ENCODE results near the gene SAP30L.

The SAP30L gene

GRCh38 chr5:154451957-154452356, 6.2 kb downstream of the SAP30L start:
- H3K27ac ChIP-seq (ENCODE audit: low read depth, low read length): no peak overlapping the region

GRCh38 chr5:154455585-154455984, 9.8 kb downstream of the SAP30L start:
- Histone ChIP-seq H3K27ac (ENCODE audit: low read depth, low read length) (no peak overlapping the region), H3K4me1 (ENCODE audit: control insufficient read depth, insufficient read depth, low read length) (peaks cover 4% of the 10 kb centered on the region), H3K27me3 (ENCODE audit: control insufficient read depth, insufficient read depth, low read length) (no peaks in the 10 kb centered on the region), H3K9ac (ENCODE audit: low read length) (no peak overlapping the region), H3K36me3 (ENCODE audit: control insufficient read depth, insufficient read depth, low read length) (peaks cover 26% of the 10 kb centered on the region), H3K4me3 (ENCODE audit: low read length) (no peak overlapping the region)

More at GRCh38 chr5:154451957-154452356, 6.2 kb downstream of the SAP30L start:
- Histone ChIP-seq H3K4me3 (ENCODE audit: low read length) (no peak overlapping the region), H3K36me3 (ENCODE audit: control insufficient read depth, insufficient read depth, low read length) (peaks cover 27% of the 10 kb centered on the region), H3K27me3 (ENCODE audit: control insufficient read depth, insufficient read depth, low read length) (no peaks in the 10 kb centered on the region), H3K4me1 (ENCODE audit: control insufficient read depth, insufficient read depth, low read length) (peaks cover 6% of the 10 kb centered on the region), H3K9ac (ENCODE audit: low read length) (no peak overlapping the region)

DNA sequence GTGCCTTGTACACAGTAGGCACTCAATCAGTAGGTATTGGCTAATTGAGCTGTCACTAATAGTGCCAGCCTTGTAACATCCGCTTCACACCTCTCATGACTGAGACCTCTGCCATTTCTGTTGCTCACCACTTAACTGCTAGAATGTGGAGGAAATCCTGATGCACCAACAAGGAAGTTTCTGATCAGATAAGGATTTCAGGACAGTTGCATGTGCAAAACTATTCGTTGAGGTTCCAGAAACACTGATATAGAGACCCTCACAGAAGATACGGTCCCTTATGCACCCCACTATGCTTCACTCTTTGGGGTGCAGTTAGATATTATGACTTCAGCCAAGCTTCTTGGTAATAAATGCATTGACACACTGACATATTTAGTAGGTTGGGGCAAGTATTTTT, 10.7 kb downstream of the SAP30L start:
- Histone ChIP-seq H3K9ac (ENCODE audit: low read length) (no peak overlapping the region), H3K36me3 (ENCODE audit: control insufficient read depth, insufficient read depth, low read length) (peaks cover 19% of the 10 kb centered on the region), H3K4me1 (ENCODE audit: control insufficient read depth, insufficient read depth, low read length) (peaks cover 4% of the 10 kb centered on the region), H3K27ac (ENCODE audit: low read depth, low read length) (no peak overlapping the region), H3K4me3 (ENCODE audit: low read length) (no peak overlapping the region), H3K27me3 (ENCODE audit: control insufficient read depth, insufficient read depth, low read length) (no peaks in the 10 kb centered on the region)

DNA sequence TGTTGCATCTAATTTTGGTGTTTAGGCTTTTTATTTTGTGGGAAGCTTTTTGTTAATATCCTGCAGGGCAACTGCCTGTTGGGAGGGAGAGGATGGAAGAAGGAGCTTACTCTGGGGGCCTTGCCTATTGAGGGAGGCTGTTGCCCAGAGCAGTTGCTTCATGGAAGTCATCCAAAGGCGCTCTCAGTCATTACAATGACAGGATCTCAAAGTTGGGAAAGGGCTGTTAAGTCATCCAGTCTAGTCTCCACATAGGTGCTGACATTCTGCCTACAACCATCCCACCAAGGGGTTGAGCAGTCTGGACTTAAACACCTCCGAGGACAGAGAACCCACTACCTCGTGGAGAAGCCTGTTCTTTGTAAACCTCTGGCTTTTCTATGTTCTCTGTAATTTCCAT, 13.2 kb downstream of the SAP30L start:
- peaks cover 4% of the 10 kb centered on the region for H3K4me1 ChIP-seq (ENCODE audit: control insufficient read depth, insufficient read depth, low read length)
- H3K27me3 ChIP-seq (ENCODE audit: control insufficient read depth, insufficient read depth, low read length): no peaks in the 10 kb centered on the region
- H3K36me3 ChIP-seq (ENCODE audit: control insufficient read depth, insufficient read depth, low read length): peaks cover 9% of the 10 kb centered on the region
- H3K9ac ChIP-seq (ENCODE audit: low read length): no peak overlapping the region
- H3K27ac ChIP-seq (ENCODE audit: low read depth, low read length): no peak overlapping the region
- H3K4me3 ChIP-seq (ENCODE audit: low read length): no peak overlapping the region

GRCh38 chr5:154460172-154460571, 14.4 kb downstream of the SAP30L start:
- Histone ChIP-seq H3K27ac (ENCODE audit: low read depth, low read length) (no peak overlapping the region), H3K36me3 (ENCODE audit: control insufficient read depth, insufficient read depth, low read length) (peaks cover 4% of the 10 kb centered on the region), H3K4me3 (ENCODE audit: low read length) (no peak overlapping the region), H3K27me3 (ENCODE audit: control insufficient read depth, insufficient read depth, low read length) (no peaks in the 10 kb centered on the region), H3K9ac (ENCODE audit: low read length) (no peak overlapping the region), H3K4me1 (ENCODE audit: control insufficient read depth, insufficient read depth, low read length) (peaks cover 4% of the 10 kb centered on the region)

DNA sequence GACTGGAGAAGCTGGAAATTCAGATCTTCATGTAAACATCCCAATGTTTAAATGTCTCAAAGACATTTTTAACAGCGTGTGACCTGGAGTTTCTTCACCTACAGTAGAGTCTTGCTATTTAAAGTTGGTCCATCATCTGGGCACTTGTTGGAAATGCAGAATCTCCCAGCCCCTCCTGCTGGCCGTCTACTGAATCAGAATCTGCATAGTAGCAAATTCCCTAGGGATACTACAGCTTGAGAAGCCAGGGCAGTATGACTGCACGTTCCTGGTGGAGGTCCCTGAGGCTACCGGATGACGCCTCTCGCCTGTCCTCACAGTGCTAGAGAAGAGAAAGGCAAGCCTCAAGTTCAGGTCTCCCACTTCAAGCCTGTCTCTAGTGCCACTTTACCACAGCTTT, 15.7 kb downstream of the SAP30L start:
- H3K27ac ChIP-seq (ENCODE audit: low read depth, low read length): no peak overlapping the region
- no peaks in the 10 kb centered on the region for H3K36me3 ChIP-seq (ENCODE audit: control insufficient read depth, insufficient read depth, low read length)
- peaks cover 4% of the 10 kb centered on the region for H3K4me1 ChIP-seq (ENCODE audit: control insufficient read depth, insufficient read depth, low read length)
- no peak overlapping the region for H3K4me3 ChIP-seq (ENCODE audit: low read length)
- H3K9ac ChIP-seq (ENCODE audit: low read length): no peak overlapping the region
- no peaks in the 10 kb centered on the region for H3K27me3 ChIP-seq (ENCODE audit: control insufficient read depth, insufficient read depth, low read length)

DNA sequence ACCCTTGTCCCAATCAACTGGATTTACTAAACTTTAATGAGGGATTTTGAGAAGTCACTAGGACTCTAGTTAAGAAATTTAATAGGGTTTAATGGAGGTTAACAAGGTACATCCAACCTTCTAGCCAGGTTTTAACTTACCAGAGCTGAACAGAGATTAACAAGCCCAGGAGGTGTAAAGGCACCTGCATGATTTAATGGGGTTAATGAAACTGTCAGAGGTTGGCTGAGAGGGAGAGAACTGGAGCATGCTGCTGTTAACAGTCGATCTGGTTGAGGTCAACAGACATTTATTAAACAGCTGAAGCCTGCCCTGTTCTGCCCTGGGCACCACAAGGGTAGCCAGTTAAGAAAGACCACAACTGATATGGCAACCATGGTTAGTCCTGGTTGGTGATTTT, 18.6 kb downstream of the SAP30L start:
- Histone ChIP-seq H3K9ac (ENCODE audit: low read length) (no peak overlapping the region), H3K4me1 (ENCODE audit: control insufficient read depth, insufficient read depth, low read length) (peaks cover 4% of the 10 kb centered on the region), H3K27ac (ENCODE audit: low read depth, low read length) (no peak overlapping the region), H3K27me3 (ENCODE audit: control insufficient read depth, insufficient read depth, low read length) (no peaks in the 10 kb centered on the region), H3K4me3 (ENCODE audit: low read length) (no peak overlapping the region), H3K36me3 (ENCODE audit: control insufficient read depth, insufficient read depth, low read length) (no peaks in the 10 kb centered on the region)

DNA sequence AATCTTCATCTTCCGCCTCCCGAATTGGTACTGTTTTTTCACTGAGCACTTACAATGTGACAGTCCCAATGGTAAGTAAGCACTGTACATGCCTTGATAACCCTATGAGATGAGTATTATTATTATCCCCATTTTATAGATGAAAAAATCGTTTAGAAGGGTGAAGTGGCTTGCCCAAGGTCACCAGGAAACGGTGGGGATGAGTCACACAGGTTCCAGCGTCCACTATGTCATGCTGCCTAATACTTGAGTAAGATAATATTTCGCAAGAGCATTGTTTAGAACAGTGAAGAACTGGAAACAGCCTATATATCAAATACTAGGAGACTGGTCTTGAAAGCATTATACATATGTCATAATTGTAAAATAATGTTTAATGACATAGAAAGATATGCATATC, 19.4 kb downstream of the SAP30L start:
- Histone ChIP-seq H3K27ac (ENCODE audit: low read depth, low read length) (no peak overlapping the region), H3K4me1 (ENCODE audit: control insufficient read depth, insufficient read depth, low read length) (peaks cover 6% of the 10 kb centered on the region), H3K4me3 (ENCODE audit: low read length) (no peak overlapping the region), H3K27me3 (ENCODE audit: control insufficient read depth, insufficient read depth, low read length) (no peaks in the 10 kb centered on the region), H3K36me3 (ENCODE audit: control insufficient read depth, insufficient read depth, low read length) (no peaks in the 10 kb centered on the region), H3K9ac (ENCODE audit: low read length) (no peak overlapping the region)

DNA sequence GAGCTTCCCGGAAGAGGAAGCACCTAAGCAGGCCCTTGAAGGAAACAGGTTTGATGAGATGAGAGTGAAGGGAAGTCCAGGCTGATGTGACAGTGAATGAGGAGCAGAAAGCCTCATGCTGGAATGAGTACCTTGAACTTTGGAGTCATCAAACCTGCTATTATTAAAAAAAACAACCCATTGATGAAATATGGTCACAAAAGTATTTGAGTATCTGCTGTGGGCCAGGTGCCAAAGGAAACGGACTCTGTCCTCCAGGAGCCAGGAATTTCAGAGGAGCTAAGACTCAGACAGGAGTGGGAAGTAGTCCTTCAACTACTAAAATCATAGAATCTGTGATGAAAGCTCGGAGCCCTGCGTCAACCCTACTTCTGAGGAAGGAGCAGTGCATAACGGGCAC, 20.4 kb downstream of the SAP30L start:
- Histone ChIP-seq H3K9ac (ENCODE audit: low read length) (no peak overlapping the region), H3K27me3 (ENCODE audit: control insufficient read depth, insufficient read depth, low read length) (peaks cover 4% of the 10 kb centered on the region), H3K4me3 (ENCODE audit: low read length) (no peak overlapping the region), H3K27ac (ENCODE audit: low read depth, low read length) (no peak overlapping the region), H3K36me3 (ENCODE audit: control insufficient read depth, insufficient read depth, low read length) (no peaks in the 10 kb centered on the region), H3K4me1 (ENCODE audit: control insufficient read depth, insufficient read depth, low read length) (peaks cover 14% of the 10 kb centered on the region)

- Histone ChIP-seq H3K27ac (ENCODE audit: low read depth, low read length) (no peak overlapping the region), H3K4me1 (ENCODE audit: control insufficient read depth, insufficient read depth, low read length) (peaks cover 19% of the 10 kb centered on the region), H3K4me3 (ENCODE audit: low read length) (no peak overlapping the region), H3K36me3 (ENCODE audit: control insufficient read depth, insufficient read depth, low read length) (no peaks in the 10 kb centered on the region), H3K9ac (ENCODE audit: low read length) (no peak overlapping the region), H3K27me3 (ENCODE audit: control insufficient read depth, insufficient read depth, low read length) (peaks cover 5% of the 10 kb centered on the region)
Observed at GRCh38 chr5:154466671-154467070, 20.9 kb downstream of the SAP30L start.

- peaks cover 9% of the 10 kb centered on the region for H3K27me3 ChIP-seq (ENCODE audit: control insufficient read depth, insufficient read depth, low read length)
- H3K36me3 ChIP-seq (ENCODE audit: control insufficient read depth, insufficient read depth, low read length): no peaks in the 10 kb centered on the region
- H3K9ac ChIP-seq (ENCODE audit: low read length): no peak overlapping the region
- no peak overlapping the region for H3K4me3 ChIP-seq (ENCODE audit: low read length)
- H3K27ac ChIP-seq (ENCODE audit: low read depth, low read length): peak overlapping the region; percentile 53
- H3K4me1 ChIP-seq (ENCODE audit: control insufficient read depth, insufficient read depth, low read length): peaks cover 25% of the 10 kb centered on the region
Observed at GRCh38 chr5:154467655-154468354, 22.0 kb downstream of the SAP30L start.

- Histone ChIP-seq H3K27me3 (ENCODE audit: control insufficient read depth, insufficient read depth, low read length) (peaks cover 23% of the 10 kb centered on the region), H3K4me3 (ENCODE audit: low read length) (no peak overlapping the region), H3K4me1 (ENCODE audit: control insufficient read depth, insufficient read depth, low read length) (peaks cover 25% of the 10 kb centered on the region), H3K36me3 (ENCODE audit: control insufficient read depth, insufficient read depth, low read length) (peaks cover 2% of the 10 kb centered on the region), H3K27ac (ENCODE audit: low read depth, low read length) (peak overlapping the region; percentile 80), H3K9ac (ENCODE audit: low read length) (no peak overlapping the region)
Observed at GRCh38 chr5:154470137-154470536, 24.3 kb downstream of the SAP30L start.

All from rectal smooth muscle tissue (tissue), 1 donor.